HL-60/S4 treated with phorbol 12-myristate 13-acetate at 8.2 ng/mL for 4 days and 3 days (cell line): ENCODE results near the gene REC8.

Experiments used
- in situ Hi-C: fragments of 300-500 bp; cut with MboI; formaldehyde crosslinking; loops from 2 replicates; pipeline ENCODE4 v1.15.0; 2022; ENCODE audit warnings: low sequenced_read_pairs

Gene REC8

DNA sequence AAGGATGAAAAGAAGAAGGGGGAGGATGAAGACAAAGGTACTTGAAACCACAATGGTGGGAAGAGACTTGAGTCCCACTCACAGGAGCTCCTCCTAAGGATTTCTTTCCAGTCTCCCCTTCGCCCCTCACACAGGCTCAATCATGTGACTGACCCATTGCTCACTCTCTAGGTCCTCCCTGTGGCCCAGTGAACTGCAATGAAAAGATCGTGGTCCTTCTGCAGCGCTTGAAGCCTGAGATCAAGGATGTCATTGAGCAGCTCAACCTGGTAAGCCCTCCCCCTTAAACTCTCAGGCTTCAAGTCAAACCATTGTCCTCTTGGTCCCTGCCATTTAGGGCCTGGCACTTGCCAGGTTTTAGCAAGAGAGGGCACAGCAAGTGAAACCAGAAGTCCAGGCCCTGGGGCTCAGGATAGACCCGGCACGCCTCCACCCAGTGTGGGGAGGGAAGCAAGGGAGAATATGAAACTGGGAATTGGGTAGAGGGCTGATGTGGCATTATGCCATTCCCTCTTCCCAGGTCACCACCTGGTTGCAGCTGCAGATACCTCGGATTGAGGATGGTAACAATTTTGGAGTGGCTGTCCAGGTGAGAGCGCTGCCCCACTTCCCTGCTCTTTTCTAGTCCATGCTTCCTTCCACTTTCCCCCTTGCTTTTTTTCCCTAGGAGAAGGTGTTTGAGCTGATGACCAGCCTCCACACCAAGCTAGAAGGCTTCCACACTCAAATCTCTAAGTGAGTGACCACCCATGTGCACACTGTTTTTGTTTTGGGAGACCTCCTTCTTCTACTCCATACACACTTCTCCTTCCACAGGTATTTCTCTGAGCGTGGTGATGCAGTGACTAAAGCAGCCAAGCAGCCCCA, 34.1 kb upstream of the REC8 start:
- in situ Hi-C loops, result no loop called here

DNA sequence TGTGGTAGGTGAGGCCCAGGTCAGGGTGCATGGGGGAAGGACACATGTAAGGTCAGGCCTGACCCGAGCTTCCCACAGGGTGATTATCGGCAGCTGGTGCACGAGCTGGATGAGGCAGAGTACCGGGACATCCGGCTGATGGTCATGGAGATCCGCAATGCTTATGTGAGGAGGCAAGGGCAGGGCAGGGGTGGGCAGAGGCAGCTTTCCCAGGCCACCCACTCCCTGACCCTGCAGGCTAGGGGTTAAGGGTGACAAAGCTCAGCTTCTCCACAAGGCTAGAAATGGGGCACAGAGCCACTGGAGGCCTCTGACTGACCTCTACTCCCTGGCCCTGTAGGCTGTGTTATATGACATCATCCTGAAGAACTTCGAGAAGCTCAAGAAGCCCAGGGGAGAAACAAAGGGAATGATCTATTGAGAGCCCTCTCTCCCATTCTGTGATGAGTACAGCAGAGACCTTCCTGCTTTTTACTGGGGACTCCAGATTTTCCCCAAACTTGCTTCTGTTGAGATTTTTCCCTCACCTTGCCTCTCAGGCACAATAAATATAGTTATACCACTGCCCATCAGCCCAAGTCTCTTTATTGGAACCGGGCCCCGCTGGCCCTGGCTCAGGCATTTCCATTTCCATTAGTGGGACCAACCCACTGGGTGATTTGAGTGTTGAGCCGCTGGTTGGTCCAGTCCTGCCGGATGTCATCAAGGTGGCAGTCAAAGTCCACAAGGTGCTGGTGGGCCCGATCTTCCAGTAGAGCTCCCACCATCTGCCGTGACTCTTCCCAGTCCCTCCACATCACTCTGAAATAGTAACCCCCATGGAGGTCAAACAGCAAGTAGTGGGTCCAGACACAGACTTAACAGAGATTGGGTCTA, 33.2 kb upstream of the REC8 start:
- in situ Hi-C loops, result no loop called here

DNA sequence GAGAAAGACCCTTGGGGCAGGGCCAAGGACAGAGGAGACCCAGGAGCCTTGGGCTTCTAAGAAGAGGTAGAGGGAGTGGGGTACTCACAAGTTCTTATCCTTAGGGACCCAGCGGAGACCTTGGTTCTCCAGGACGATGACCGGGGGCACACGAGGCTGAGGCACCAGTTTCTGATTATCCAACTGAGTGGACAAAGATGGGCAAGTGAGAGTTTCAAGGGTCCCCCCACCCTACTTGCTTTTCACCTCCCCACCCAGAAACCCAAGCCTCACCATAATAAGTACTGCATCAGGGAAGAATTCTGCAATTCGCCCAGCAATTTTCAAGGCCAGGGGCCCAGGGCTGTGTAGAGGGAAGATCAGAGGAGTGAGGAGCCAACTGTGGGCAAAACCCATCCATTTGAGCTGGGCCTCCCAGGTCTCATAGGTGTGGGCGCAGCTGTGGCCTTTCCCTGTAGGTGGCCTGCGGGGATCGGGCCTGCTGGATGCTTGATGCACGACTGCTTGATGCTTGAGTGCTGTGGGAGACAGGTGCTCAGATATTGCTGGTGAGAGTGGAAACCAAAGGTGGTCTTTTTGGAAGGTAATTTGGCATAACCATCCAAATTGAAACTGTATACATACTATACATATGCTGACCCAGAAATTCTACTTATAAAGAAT, 32.5 kb upstream of the REC8 start:
- in situ Hi-C loops, result no loop called here

DNA sequence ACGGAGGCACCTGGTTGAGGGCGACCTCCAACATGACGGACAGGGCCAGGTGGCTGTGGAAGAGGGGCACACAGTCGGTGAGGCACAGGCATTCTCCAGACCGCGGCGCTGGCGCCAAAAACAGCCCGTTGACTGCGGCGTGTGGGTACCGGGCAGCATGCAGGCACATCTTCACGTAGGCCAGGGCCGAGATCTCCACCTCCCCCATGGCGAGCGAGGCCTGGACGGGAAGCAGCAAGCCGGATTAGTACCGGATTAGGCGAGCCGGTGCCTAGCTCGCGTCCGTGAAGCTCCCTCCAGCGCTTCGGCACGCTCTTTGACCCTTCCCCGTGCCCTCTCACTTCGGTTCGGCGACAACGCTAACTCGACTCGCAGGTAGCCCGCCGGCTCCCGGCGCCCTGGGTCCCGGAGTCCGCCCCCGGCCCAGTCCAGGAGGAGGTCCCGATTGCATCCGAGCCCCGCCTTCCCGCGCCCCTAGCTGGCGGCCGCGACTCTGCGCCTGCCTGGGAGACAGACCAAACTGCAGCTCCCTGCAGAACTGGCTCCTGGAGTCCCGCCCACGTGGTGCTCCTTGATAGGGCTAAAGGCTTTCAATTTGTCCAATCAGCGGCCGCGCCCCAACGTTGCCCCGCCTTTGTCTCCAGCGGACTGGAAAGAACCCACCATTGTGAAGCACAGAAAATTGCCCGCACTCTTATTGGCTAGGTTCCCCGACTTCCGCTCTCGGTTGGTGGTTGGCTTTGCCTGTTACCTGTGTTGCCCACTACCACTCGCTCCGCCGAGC, 30.6 kb upstream of the REC8 start, which contains the start of gene EMC9:
Gene EMC9, minus strand, starts transcription at position 495 of the 784 bp plus-strand sequence. Its CDS starts 287 bp downstream, at position 208.
- in situ Hi-C loops, result no loop called here

DNA sequence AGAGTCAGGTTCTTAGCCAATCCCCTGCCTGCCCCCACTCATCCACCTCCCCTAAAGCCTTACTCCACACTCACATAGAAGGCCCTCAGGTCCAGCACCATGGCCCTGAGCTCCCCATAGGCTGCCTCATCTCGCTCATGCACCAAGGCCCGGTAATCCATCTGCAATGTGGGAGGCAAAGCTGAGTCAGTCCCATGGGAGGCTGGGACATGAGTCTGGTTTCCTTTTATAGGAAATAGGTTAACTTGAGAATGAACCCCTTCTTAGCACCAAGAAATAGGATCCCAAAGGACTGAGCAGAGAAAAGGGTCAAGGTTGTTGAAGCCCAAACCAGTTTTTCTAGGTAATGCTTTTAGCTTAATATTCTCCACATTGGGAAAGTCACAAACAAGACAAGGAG, 28.4 kb upstream of the REC8 start:
- in situ Hi-C loops, result no loop called here

DNA sequence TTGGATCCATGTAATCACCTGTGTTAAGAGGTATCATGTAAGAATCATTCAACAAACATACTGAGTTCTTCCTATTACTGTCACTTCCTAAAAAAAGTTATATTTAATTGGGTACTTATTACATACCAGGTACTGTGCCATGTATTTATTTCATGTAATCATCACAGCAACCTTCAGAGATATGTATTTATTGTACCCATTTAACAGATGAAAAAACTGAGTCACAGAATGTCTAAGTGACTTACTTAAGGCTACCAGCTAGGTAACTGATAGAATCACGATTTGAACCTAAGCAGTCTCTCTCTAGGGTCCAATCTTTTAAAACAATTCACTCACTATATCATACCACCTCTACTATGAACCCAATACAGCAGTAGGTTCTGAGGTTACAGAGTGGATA, 27.4 kb upstream of the REC8 start:
- in situ Hi-C loops, result no loop called here

DNA sequence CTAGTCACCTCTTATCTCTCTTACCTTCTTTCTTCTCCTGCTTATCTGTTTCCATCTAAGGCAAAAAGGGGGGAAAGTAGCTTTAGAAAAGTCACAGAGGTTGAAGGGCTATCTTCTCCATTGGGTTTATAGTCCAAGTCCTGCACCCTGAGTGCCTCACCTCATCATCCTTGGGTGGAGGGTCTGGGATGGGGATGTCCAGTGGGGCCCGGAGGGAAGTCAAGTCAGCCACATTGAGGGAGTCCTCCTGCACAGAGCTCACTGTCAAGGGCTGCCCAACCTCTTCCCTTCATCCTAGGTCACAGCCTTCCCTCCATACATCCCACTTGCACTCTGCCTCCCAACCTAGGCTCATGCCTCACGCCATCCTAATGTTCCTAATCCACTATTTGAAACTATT, 26.7 kb upstream of the REC8 start:
- in situ Hi-C loops, result no loop called here

DNA sequence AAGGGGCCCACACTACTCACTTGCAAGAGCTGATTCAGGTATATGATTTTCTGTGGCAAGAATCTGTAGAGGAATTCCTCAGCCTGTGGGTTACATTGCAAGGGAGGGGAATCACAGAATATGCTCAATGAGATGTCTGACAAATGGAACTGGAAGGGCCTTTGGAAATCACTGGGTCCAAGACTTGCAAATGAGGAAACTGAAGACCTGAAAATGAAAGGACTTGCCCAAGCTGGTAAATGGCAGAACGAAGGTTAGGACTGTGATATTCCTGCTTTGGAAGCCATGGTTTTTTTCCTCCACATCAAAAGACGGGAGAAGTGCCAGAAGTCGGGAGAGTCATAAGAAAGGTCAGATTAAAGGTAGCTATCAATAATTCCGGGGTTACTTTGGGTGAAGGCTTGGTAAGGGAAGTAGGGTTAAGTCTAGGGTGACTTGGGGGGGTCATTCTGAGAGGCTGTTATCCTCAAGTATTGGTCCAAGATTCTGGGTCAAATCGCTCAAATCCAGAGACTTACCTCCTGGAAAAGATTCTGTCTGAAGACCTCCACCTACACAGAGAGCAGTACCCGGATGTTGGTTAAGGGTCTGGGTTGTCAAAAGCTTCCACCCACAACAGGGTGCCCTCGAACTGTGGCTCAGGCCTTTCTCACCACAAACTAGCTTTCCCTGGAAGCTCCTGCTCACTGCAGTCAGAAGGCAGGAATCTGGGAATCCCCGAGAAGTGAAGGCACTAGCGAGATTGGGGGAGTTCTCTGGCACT, 26.0 kb upstream of the REC8 start:
- in situ Hi-C loops, result no loop called here

DNA sequence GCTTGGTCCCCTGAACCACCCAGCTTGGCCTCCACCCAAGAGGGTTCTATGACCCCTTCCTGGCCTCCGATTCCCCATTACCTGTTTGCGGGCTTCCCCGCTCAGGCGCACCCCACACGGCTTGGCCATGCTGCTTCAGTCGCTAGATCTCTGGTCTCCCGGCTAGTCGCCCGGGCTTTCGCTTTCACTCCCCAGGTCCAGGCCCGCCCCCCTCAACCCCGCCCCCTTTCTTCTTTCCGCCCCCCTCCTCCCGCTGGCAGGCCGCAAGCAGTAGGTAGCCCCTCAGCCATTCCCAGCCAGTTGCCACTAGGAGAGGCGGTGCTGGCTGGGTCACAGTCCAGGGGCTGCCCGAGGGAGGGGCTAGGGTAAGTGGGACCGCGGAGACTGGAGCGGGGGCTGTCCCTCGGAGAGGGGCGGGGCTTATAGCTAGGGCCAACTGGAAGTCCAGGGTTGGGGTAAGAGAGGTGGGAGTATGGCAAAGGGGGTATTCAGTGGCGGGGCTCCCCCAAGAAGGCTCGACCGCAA, 25.4 kb upstream of the REC8 start, which contains the start of gene PSME2:
Gene PSME2, minus strand, starts transcription at position 158 of the 525 bp plus-strand sequence. Its CDS starts 29 bp downstream, at position 129.
- in situ Hi-C loops, result no loop called here

DNA sequence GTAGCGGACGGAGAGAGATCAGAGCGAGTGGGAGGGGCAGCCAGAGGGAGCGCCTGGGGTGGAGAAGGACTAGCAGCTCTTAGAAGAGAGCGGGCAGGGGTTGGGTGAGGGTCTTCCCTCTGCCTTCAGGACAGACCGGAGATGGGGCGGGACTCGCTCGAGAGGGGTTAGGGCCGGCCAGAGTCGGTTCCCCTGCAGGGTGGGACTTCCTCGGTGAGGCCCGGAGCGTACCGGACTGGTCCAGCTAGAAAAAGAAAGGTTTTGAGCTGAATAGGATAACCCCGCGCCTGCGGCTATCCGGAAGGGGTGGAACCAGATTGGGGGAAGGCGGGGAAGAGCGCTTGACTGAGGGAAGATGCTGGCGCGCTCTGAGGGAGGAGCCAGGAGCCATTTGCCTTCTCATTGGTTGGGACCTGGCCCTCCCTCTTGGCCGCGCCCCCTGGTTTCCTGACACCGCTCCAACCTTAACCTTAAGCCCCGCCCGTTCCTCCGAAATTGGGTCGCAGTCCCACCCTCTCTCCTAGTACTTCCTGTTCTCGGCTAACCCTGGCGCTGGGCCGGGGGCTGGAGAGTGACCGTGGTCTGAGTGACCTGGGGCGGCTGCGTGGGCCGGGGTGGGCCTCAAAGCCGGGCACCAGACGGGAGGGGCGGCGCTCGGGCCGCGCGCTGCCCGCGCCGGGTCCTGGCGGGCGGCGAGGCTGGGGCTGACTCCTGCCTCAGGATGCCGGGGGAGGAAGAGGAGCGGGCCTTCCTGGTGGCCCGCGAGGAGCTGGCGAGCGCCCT, 24.7 kb upstream of the REC8 start, which contains the start of gene RNF31:
Gene RNF31, plus strand, starts transcription at position 521 of the 783 bp plus-strand sequence. Its CDS starts 201 bp downstream, at position 722.
- in situ Hi-C loops, result no loop called here

DNA sequence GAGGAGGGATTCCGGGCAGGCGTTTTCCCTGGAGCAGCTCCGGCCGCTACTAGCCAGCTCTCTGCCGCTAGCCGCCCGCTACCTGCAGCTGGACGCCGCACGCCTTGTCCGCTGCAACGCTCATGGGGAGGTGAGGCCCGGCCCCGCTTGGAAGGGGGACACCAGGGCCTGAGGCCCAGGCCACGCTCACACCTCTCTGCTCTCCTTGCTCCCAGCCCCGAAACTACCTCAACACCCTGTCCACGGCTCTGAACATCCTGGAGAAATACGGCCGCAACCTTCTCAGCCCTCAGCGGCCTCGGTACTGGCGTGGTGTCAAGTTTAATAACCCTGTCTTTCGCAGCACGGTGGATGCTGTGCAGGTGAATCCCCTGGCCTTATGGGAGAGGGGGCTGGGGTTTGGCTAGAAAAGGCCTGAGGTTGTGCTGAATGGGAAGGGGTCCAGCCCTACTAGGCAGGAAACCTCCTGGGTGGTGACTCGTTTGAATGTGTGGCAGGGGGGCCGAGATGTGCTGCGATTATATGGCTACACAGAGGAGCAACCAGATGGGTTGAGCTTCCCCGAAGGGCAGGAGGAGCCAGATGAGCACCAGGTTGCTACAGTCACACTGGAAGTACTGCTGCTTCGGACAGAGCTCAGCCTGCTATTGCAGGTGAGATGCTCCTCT, 24.0 kb upstream of the REC8 start:
- in situ Hi-C loops, result no loop called here

DNA sequence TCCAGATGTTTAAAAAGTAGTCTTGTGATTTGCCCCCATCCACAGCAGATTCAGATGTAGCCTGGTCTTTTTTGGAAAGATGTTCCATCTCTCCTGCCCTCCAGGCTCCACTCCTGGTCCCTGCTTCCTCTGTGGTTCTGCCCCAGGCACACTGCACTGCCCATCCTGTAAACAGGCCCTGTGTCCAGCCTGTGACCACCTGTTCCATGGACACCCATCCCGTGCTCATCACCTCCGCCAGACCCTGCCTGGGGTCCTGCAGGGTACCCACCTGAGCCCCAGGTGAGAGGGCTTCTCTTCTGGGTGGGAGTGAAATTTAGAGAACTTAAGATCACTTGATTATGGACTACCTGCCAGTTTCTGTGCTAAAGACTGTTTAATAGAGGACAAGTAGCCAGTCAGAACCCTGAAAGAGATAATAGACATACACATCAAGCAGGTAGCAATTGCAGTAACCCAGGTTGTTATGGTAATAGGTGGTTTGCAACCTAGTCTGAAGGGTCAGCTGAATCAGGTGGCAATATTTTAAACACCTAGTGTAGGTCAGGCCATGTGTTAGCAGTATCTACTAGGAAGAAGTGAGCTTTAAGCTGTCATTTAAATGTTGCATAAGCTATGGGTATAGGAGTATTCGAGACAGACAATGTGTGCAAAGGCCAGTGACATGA, 22.4 kb upstream of the REC8 start:
- in situ Hi-C loops, result no loop called here

DNA sequence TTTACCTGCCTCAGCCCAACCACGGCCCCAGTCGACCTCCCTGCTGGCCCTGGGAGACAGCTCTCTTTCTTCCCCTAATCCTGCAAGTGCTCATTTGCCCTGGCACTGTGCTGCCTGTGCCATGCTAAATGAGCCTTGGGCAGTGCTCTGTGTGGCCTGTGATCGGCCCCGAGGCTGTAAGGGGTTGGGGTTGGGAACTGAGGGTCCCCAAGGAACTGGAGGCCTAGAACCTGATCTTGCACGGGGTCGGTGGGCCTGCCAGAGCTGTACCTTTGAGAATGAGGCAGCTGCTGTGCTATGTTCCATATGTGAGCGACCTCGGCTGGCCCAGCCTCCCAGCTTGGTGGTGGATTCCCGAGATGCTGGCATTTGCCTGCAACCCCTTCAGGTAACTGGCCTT, 21.8 kb upstream of the REC8 start:
- in situ Hi-C loops, result no loop called here

DNA sequence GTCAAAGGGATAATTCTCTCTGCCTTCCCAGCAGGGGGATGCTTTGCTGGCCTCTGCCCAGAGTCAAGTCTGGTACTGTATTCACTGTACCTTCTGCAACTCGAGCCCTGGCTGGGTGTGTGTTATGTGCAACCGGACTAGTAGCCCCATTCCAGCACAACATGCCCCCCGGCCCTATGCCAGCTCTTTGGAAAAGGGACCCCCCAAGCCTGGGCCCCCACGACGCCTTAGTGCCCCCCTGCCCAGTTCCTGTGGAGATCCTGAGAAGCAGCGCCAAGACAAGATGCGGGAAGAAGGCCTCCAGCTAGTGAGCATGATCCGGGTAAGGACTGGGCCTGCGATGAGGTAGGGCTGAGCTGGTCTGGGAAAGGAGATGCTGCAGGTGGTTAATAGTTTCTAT, 21.3 kb upstream of the REC8 start:
- in situ Hi-C loops, result no loop called here

DNA sequence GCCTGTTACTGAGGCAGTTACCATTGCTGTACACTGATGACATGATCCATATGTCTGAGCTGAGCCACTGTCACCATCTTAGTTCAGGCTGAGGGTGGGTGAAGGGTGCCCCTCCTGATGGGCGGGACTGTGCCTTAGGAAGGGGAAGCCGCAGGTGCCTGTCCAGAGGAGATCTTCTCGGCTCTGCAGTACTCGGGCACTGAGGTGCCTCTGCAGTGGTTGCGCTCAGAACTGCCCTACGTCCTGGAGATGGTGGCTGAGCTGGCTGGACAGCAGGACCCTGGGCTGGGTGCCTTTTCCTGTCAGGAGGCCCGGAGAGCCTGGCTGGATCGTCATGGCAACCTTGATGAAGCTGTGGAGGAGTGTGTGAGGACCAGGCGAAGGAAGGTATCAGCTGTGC, 20.9 kb upstream of the REC8 start:
- in situ Hi-C loops, result no loop called here

DNA sequence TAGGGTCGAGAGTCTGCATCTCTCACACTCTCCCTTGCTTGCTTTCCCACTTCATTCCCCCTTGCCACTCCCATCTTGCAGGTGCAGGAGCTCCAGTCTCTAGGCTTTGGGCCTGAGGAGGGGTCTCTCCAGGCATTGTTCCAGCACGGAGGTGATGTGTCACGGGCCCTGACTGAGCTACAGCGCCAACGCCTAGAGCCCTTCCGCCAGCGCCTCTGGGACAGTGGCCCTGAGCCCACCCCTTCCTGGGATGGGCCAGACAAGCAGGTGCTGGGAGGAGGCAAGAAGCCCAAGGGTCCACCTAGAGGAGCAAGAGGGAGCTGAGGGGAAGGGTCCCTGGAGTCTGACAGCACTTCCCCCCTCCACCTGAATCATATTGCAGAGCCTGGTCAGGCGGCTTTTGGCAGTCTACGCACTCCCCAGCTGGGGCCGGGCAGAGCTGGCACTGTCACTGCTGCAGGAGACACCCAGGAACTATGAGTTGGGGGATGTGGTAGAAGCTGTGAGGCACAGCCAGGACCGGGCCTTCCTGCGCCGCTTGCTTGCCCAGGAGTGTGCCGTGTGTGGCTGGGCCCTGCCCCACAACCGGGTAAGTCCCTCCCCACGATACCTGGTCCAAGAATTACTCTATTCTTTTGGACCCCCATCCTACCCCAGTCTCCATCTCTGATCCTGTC, 20.3 kb upstream of the REC8 start:
- in situ Hi-C loops, result no loop called here

DNA sequence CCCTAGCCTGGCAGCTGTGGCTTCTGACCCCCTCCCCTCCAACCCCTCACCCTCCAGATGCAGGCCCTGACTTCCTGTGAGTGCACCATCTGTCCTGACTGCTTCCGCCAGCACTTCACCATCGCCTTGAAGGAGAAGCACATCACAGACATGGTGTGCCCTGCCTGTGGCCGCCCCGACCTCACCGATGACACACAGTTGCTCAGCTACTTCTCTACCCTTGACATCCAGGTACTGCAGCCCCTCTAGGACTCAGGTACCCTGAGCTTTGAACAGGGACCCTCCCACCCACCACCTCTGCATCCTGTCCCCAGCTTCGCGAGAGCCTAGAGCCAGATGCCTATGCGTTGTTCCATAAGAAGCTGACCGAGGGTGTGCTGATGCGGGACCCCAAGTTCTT, 16.8 kb upstream of the REC8 start:
- in situ Hi-C loops, result no loop called here
